Esophagus mucosa (tissue), 1 donor: Measurements from ENCODE around the gene LRRN3. TPM values are rescaled to one million over a fixed set of nuclear protein-coding genes. Genes with fewer than 3 reads are reported as not detected.

Experiments
- ATAC-seq: fragments of 200-7000 bp; cut with Tn5 transposase; one replicate; pipeline ENCODE4 v1.9.1; 2020
- total RNA-seq: library from RNA; stranded (reverse); gene quantifications from one replicate; pipeline ENCODE4 v1.2.4, GENCODE V29; 2023
- donor health status: DM: yes; HTN: yes; CAD: no.

Gene LRRN3
- total RNA-seq, 1 donor from 2014 or later, result not detected

GRCh38 chr7:111107579-111107978, 16.7 kb downstream of the LRRN3 start:
- no peak for ATAC-seq

- no peak for ATAC-seq
Measured at GRCh38 chr7:111108000-111108399, 17.1 kb downstream of the LRRN3 start.

GRCh38 chr7:111108496-111108895, 17.6 kb downstream of the LRRN3 start:
- ATAC-seq, result no peak

GRCh38 chr7:111112439-111112838, 21.5 kb downstream of the LRRN3 start:
- ATAC-seq, result no peak

GRCh38 chr7:111113263-111114017, 22.5 kb downstream of the LRRN3 start:
- ATAC-seq, result no peak

- ATAC-seq, result no peak
Measured at GRCh38 chr7:111115966-111116365, 25.0 kb downstream of the LRRN3 start.

- no peak for ATAC-seq
Measured at GRCh38 chr7:111126987-111127386, 36.1 kb downstream of the LRRN3 start.

- ATAC-seq, result no peak
Measured at GRCh38 chr7:111129435-111129834, 38.5 kb downstream of the LRRN3 start.

GRCh38 chr7:111132833-111133232, 41.9 kb downstream of the LRRN3 start:
- ATAC-seq, result no peak

- no peak for ATAC-seq
Measured at GRCh38 chr7:111137296-111138192, 46.6 kb downstream of the LRRN3 start.

GRCh38 chr7:111138193-111138569, 47.3 kb downstream of the LRRN3 start:
- no peak for ATAC-seq

GRCh38 chr7:111138586-111138985, 47.7 kb downstream of the LRRN3 start:
- ATAC-seq, result no peak

- no peak for ATAC-seq
Measured at GRCh38 chr7:111140091-111140865, 49.4 kb downstream of the LRRN3 start.

- ATAC-seq, result no peak
Measured at GRCh38 chr7:111145472-111145871, 54.5 kb downstream of the LRRN3 start.

- no peak for ATAC-seq
Measured at GRCh38 chr7:111146136-111146535, 55.2 kb downstream of the LRRN3 start.

GRCh38 chr7:111147708-111148533, 57.0 kb downstream of the LRRN3 start:
- no peak for ATAC-seq

- ATAC-seq, result no peak
Measured at GRCh38 chr7:111150709-111151108, 59.8 kb downstream of the LRRN3 start.

- no peak for ATAC-seq
Measured at GRCh38 chr7:111159426-111159825, 68.5 kb downstream of the LRRN3 start.

GRCh38 chr7:111160297-111160696, 69.4 kb downstream of the LRRN3 start:
- ATAC-seq, result no peak

- no peak for ATAC-seq
Measured at GRCh38 chr7:111162692-111163091, 71.8 kb downstream of the LRRN3 start.

GRCh38 chr7:111164442-111164841, 73.5 kb downstream of the LRRN3 start:
- no peak for ATAC-seq

- no peak for ATAC-seq
Measured at GRCh38 chr7:111168182-111168581, 77.3 kb downstream of the LRRN3 start.
